Epithelial cell of proximal tubule (primary cell): ENCODE results near the gene KASH5. TPM values are rescaled to one million over a fixed set of nuclear protein-coding genes. Genes with fewer than 3 reads are reported as not detected.
"Not testable (repeated sequence)": the region's sequence is repeated elsewhere in the genome, so short reads cannot be mapped to it uniquely, and the experiment has no call there.

ENCODE experiments used
- DNase-seq: peaks from one replicate; pipeline ENCODE4 v3.0.0-alpha.2; 2011; ENCODE audit warnings: low read depth
- H3K4me3 ChIP-seq: 2 replicates; pipeline ENCODE4 v1.5.1; 2011; ENCODE audit warnings: low read depth, mild to moderate bottlenecking, low read length
- total RNA-seq: library from RNA; depleted of rRNA; stranded (reverse); fragments of >200 nt; gene quantifications from 2 replicates; pipeline ENCODE4 v1.2.3, GENCODE V29; 2015
- TF ChIP-seq, protein P1 (sequence below): conservative IDR thresholded peaks from 2 replicates; pipeline ENCODE4 v1.5.1; 2012; ENCODE audit warnings: low read depth, mild to moderate bottlenecking, low read length

KASH5 gene
- total RNA-seq, 1 donor from 2014 or later: 0.06 TPM

- H3K4me3 ChIP-seq: no peak overlapping the region
- no peak for DNase-seq
- TF ChIP-seq, protein P1, sequence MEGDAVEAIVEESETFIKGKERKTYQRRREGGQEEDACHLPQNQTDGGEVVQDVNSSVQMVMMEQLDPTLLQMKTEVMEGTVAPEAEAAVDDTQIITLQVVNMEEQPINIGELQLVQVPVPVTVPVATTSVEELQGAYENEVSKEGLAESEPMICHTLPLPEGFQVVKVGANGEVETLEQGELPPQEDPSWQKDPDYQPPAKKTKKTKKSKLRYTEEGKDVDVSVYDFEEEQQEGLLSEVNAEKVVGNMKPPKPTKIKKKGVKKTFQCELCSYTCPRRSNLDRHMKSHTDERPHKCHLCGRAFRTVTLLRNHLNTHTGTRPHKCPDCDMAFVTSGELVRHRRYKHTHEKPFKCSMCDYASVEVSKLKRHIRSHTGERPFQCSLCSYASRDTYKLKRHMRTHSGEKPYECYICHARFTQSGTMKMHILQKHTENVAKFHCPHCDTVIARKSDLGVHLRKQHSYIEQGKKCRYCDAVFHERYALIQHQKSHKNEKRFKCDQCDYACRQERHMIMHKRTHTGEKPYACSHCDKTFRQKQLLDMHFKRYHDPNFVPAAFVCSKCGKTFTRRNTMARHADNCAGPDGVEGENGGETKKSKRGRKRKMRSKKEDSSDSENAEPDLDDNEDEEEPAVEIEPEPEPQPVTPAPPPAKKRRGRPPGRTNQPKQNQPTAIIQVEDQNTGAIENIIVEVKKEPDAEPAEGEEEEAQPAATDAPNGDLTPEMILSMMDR: no peak
Measured at GRCh38 chr19:49371184-49371583, 16.9 kb upstream of the KASH5 start.

DNA sequence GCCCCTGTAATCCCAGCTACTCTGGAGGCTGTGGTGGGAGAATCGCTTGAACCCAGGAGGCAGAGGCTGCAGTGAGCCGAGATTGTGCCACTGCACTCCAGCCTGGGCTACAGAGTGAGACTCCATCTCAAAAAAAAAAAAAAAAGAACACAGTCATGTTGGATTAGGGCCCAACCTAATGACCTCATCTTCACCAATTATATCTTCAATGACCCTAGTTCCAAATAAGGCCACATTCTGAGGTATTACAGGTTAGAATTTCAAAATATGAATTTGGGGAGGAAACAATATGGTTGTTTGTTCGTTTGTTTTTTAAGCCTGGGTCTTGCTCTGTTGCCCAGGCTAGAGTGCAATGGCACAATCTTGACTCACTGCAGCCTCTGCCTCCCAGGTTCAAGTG is 14.9 kb upstream of the KASH5 start:
- H3K4me3 ChIP-seq, DNase-seq: not testable (repeated sequence)

DNA sequence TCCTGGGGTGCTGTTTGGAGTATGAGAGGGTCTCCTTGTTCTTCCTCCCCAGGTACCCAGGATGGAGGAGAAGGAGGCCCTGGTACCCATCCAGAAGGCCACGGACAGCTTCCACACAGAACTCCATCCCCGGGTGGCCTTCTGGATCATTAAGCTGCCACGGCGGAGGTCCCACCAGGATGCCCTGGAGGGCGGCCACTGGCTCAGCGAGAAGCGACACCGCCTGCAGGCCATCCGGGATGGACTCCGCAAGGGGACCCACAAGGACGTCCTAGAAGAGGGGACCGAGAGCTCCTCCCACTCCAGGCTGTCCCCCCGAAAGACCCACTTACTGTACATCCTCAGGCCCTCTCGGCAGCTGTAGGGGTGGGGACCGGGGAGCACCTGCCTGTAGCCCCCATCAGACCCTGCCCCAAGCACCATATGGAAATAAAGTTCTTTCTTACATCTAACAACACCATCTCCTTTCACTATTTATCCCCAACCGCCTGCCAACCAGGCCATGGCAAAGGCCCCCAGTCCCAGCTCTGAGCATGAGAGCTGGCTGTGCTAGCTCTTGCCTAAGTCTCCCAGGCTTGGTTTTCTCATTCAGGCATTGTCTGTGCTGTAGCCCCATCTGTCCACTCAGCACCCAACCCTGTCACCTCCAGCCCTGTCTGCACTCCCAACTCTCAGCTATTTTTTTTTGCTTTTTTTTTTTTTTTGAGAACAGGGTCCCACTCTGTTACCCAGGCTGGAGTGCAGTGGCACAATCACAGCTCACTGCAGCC is 13.2 kb upstream of the KASH5 start:
- TF ChIP-seq, protein P1: no peak
- no peak overlapping the region for H3K4me3 ChIP-seq
- no peak for DNase-seq

- H3K4me3 ChIP-seq: no peak overlapping the region
- no peak for DNase-seq
- TF ChIP-seq, protein P1: no peak
Measured at GRCh38 chr19:49378512-49378911, 9.5 kb upstream of the KASH5 start.

DNA sequence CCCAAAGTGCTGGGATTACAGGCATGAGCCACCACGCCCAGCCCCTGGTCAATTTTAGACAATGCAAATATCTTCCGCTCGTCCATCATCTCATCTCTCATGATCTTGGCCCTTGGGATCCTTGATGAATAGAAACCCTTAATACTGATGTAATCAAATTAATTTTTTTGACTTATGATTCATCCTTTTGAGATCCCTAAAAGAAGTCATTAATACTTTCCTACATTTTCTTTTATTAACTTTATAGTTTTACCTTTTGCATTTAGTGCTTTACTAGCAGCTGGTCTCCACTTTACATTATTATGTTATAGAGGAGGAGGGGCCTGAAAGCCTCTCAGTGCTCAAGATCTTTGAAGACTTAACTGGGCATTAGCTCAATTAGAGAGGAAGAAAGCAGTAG is 7.7 kb upstream of the KASH5 start:
- H3K4me3 ChIP-seq: no peak overlapping the region
- no peak for DNase-seq
- TF ChIP-seq, protein P1: no peak

DNA sequence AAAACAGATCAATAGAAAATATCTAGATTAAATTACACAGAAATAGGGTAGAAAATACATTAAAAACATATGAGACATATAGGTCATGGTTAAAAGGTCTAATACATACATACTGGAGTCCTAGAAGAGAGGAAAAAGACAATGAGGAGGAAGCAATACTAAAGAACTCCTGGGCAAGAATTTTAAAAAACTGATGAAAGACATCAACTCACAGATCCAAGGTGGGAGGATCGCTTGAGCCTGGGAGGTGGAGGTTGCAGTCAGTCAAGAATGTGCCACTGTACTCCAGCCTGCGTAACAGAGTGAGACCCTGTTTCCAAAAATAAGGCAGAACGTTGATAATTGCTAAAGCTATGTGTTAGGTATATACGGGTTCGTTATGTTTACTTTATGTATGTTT is 5.4 kb upstream of the KASH5 start:
- TF ChIP-seq, protein P1: no peak
- H3K4me3 ChIP-seq: no peak overlapping the region
- no peak for DNase-seq

GRCh38 chr19:49383599-49383998 is 4.5 kb upstream of the KASH5 start:
- DNase-seq: no peak
- no peak overlapping the region for H3K4me3 ChIP-seq
- TF ChIP-seq, protein P1: no peak
